GM18511 (cell line): ENCODE data around the gene MICAL3.

Source experiments
- ATAC-seq: cut with Tn5 transposase; IDR thresholded peaks from one replicate; pipeline ENCODE4 v1.9.1; 2021; ENCODE audit warnings: mild to moderate bottlenecking, moderate library complexity; ENCODE audit not compliant: unreplicated experiment

MICAL3 gene

GRCh38 chr22:17847360-17848078, 176.8 kb downstream of the MICAL3 start:
- no peak for ATAC-seq

- ATAC-seq, result no peak
Observed at GRCh38 chr22:17846326-17846992, 177.9 kb downstream of the MICAL3 start.

- ATAC-seq, result no peak
Observed at GRCh38 chr22:17845790-17846189, 178.6 kb downstream of the MICAL3 start.

GRCh38 chr22:17845327-17845726, 179.0 kb downstream of the MICAL3 start:
- ATAC-seq, result no peak

- no peak for ATAC-seq
Observed at GRCh38 chr22:17844150-17844549, 180.2 kb downstream of the MICAL3 start.

GRCh38 chr22:17842386-17842785, 182.0 kb downstream of the MICAL3 start:
- ATAC-seq, result no peak

- ATAC-seq, result no peak
Observed at GRCh38 chr22:17841836-17842235, 182.5 kb downstream of the MICAL3 start.

- no peak for ATAC-seq
Observed at GRCh38 chr22:17838180-17838865, 186.0 kb downstream of the MICAL3 start.

GRCh38 chr22:17836992-17837742, 187.2 kb downstream of the MICAL3 start:
- ATAC-seq, result no peak

- ATAC-seq, result no peak
Observed at GRCh38 chr22:17835256-17835655, 189.1 kb downstream of the MICAL3 start.

GRCh38 chr22:17833489-17833888, 190.9 kb downstream of the MICAL3 start:
- no peak for ATAC-seq

- ATAC-seq, result no peak
Observed at GRCh38 chr22:17832665-17833064, 191.7 kb downstream of the MICAL3 start.

GRCh38 chr22:17831501-17832251, 192.7 kb downstream of the MICAL3 start:
- no peak for ATAC-seq

- peak; percentile 50 for ATAC-seq
Observed at GRCh38 chr22:17830043-17830961, 194.1 kb downstream of the MICAL3 start.

GRCh38 chr22:17829695-17830042, 194.7 kb downstream of the MICAL3 start:
- ATAC-seq, result no peak

- no peak for ATAC-seq
Observed at GRCh38 chr22:17828502-17829080, 195.8 kb downstream of the MICAL3 start.

GRCh38 chr22:17827466-17827865, 196.9 kb downstream of the MICAL3 start:
- ATAC-seq, result no peak

- no peak for ATAC-seq
Observed at GRCh38 chr22:17825876-17826550, 198.3 kb downstream of the MICAL3 start.

- ATAC-seq, result no peak
Observed at GRCh38 chr22:17824457-17824856, 199.9 kb downstream of the MICAL3 start.
